Gastroesophageal sphincter (tissue), 4 donors: ENCODE data around the gene P4HTM. TPM values are rescaled to one million over a fixed set of nuclear protein-coding genes. Genes with fewer than 3 reads are reported as not detected.

Experiments used
- ATAC-seq: fragments of 150-250 bp; one replicate; pipeline ENCODE4 v1.9.1; 2016; ENCODE audit warnings: mild to moderate bottlenecking, moderate library complexity
- H3K27ac ChIP-seq, 4 donors: fragments of 200-600 bp; sonication (generic) in 3 of 4; 1 replicate in 3 of 4; 2 replicates in 1 of 4; pipeline ENCODE4 v1.5.1; 2016 to 2019
- H3K27me3 ChIP-seq: fragments of 200-600 bp; sonication (generic); one replicate; pipeline ENCODE4 v1.5.1; 2019
- H3K36me3 ChIP-seq, 2 donors: fragments of 200-600 bp; sonication (generic); one replicate each; pipeline ENCODE4 v1.5.1; 2019; ENCODE audit warnings: control low read depth in 1 of 2
- H3K4me1 ChIP-seq, 3 donors: fragments of 200-600 bp; sonication (generic); 1 replicate in 2 of 3; 2 replicates in 1 of 3; pipeline ENCODE4 v1.5.1; 2016 to 2019; ENCODE audit warnings: control low read depth in 2 of 3
- H3K4me3 ChIP-seq, 2 donors: fragments of 200-600 bp; sonication (generic); one replicate each; pipeline ENCODE4 v1.5.1; 2019; ENCODE audit warnings: mild to moderate bottlenecking in 1 of 2, moderate library complexity in 1 of 2
- H3K9me3 ChIP-seq, 3 donors: fragments of 200-600 bp; sonication (generic); one replicate each; pipeline ENCODE4 v1.5.1; 2017 to 2019; ENCODE audit warnings: control low read depth in 2 of 3
- CTCF ChIP-seq, 4 experiments: fragments of 200-600 bp in 2 of 4; fragments of 450-650 bp in 2 of 4; sonication (generic) in 1 of 4; IDR thresholded peaks; one replicate each; pipeline ENCODE4 v1.5.1; 2017 to 2019; ENCODE audit warnings: antibody characterized with exemption in 4 of 4, mild to moderate bottlenecking in 2 of 4, moderate library complexity in 2 of 4
- EP300 ChIP-seq: sonication (generic); formaldehyde crosslinking; IDR thresholded peaks from one replicate; pipeline ENCODE4 v1.6.1; 2017; ENCODE audit warnings: antibody characterized with exemption, mild to moderate bottlenecking
- POLR2A ChIP-seq, 2 donors: fragments of 450-650 bp; IDR thresholded peaks; one replicate each; pipeline ENCODE4 v1.6.1; 2017; ENCODE audit warnings: antibody characterized with exemption in 2 of 2, mild to moderate bottlenecking in 2 of 2, moderate library complexity in 1 of 2
- POLR2AphosphoS5 ChIP-seq: sonication (generic); formaldehyde crosslinking; IDR thresholded peaks from one replicate; pipeline ENCODE4 v1.6.1; 2017; ENCODE audit warnings: antibody characterized with exemption
- WGBS, 2 donors: methylation state at CpG; one replicate each; pipeline ENCODE4 v1.1.5; 2018; ENCODE audit warnings: low coverage in 1 of 2; 5-methylcytosine and 5-hydroxymethylcytosine counted together
- total RNA-seq, 4 donors: library from RNA; depleted of rRNA; stranded (reverse); fragments of >200 nt; gene quantifications; one replicate each; pipeline ENCODE4 v1.1.0, GENCODE V29; 2016

Gene P4HTM
- total RNA-seq, 4 donors from 2014 or later, result 29.1 to 38.9 (median 35.2) TPM

GRCh38 chr3:49029563-49029884 lies 39.5 kb downstream of the P4HTM start:
- Histone ChIP-seq H3K36me3 (peaks cover 3 to 78% of the 10 kb centered on the region in 2 donors), H3K27ac (peak overlapping the region; percentile 93 to 97 (median 94))
- WGBS, 2 donors, result 0% methylated on average over 6 of the region's 7 CpGs; no CpG with 5 or more reads in 1 of the 2 donors

DNA sequence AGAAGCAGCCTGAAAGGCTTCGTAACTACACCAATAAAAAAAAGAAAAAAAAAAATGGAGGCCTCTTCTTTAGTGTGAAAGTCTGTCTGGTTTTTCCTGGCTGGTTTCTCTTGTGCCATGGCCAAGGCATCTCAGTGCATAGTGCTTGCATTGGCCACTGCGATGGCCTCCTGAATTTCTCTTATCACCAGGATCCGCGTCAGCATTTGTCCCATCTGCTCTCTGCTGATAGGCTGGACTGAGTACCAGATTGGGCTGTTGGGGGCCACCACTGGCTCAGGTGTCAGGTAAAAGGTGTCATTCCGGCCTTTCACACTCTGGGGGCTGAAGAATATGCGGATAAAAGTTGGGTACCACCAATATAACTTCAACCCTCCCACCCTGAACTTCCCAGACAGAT lies 40.3 kb downstream of the P4HTM start:
- Histone ChIP-seq H3K9me3 (no peaks in the 10 kb centered on the region), H3K4me1 (peaks cover 0 to 47% (median 9%) of the 10 kb centered on the region in 3 donors), H3K4me3 (no peak overlapping the region), H3K27me3 (no peaks in the 10 kb centered on the region), H3K36me3 (peaks cover 3 to 78% of the 10 kb centered on the region in 2 donors), H3K27ac (peak overlapping the region in 2 of 4 donors; percentile 94 to 97)
- ATAC-seq, result no peak
- TF ChIP-seq POLR2A (IDR thresholded peaks at IDR 0.05), result no peak
- WGBS, 2 donors, result 76 to 85% methylated on average over 5 to 6 of the region's 6 CpGs

More at GRCh38 chr3:49029563-49029884, 39.5 kb downstream of the P4HTM start:
- no peak for TF ChIP-seq POLR2A (IDR thresholded peaks at IDR 0.05)
- no peak for TF ChIP-seq POLR2AphosphoS5
- no peak for TF ChIP-seq EP300
- no peak for TF ChIP-seq CTCF (IDR thresholded peaks at IDR 0.05)
- peak overlapping the region in 1 of 2 donors; percentile 71 for H3K4me3 ChIP-seq
- peaks cover 0 to 55% (median 9%) of the 10 kb centered on the region in 3 donors for H3K4me1 ChIP-seq
- no peaks in the 10 kb centered on the region for H3K9me3 ChIP-seq
- no peaks in the 10 kb centered on the region for H3K27me3 ChIP-seq
- ATAC-seq, result no peak

- Histone ChIP-seq H3K4me1 (peaks cover 0 to 32% (median 9%) of the 10 kb centered on the region in 3 donors), H3K4me3 (no peak overlapping the region), H3K27ac (peak overlapping the region in 2 of 4 donors; percentile 14 to 26), H3K36me3 (peaks cover 3 to 77% of the 10 kb centered on the region in 2 donors), H3K27me3 (no peaks in the 10 kb centered on the region), H3K9me3 (no peaks in the 10 kb centered on the region)
- no peak for ATAC-seq
- 54 to 100% methylated on average over 1 to 4 of the region's 6 CpGs for WGBS, 2 donors
- TF ChIP-seq POLR2A (IDR thresholded peaks at IDR 0.05) (no peak), POLR2AphosphoS5 (no peak), EP300 (no peak), CTCF (IDR thresholded peaks at IDR 0.05) (no peak)
Measured at GRCh38 chr3:49032646-49033304, 42.7 kb downstream of the P4HTM start.

DNA sequence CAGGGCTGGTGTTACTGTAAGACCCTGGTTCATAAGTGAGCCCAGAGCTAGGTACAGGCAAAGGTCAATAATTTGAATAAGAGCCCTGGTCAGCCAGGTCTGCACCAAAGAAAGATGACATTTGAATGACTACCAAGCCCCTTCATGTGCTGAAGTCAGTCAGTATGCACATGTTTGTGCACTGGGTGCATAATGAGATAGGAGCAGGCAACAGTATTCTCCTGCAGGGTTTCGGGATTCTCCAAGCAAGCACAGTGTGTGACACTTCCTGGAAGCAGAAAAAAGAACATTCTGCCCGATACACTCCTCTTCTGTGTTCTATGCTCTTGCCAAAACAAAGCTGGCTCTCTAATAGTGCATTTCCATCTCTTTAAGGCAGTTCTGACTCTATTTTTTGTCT lies 44.6 kb downstream of the P4HTM start:
- no peak for TF ChIP-seq POLR2A (IDR thresholded peaks at IDR 0.05)
- no peak for TF ChIP-seq CTCF (IDR thresholded peaks at IDR 0.05)
- TF ChIP-seq EP300, result no peak
- no peak for TF ChIP-seq POLR2AphosphoS5
- Histone ChIP-seq H3K9me3 (no peaks in the 10 kb centered on the region), H3K36me3 (peaks cover 3 to 95% of the 10 kb centered on the region in 2 donors), H3K4me3 (no peak overlapping the region), H3K4me1 (peaks cover 0 to 15% (median 0%) of the 10 kb centered on the region in 3 donors), H3K27me3 (no peaks in the 10 kb centered on the region), H3K27ac (no peak overlapping the region)
- WGBS, 2 donors, result 81 to 94% methylated on average over 2 of the region's 2 CpGs
- ATAC-seq, result no peak

GRCh38 chr3:49035281-49035680 lies 45.2 kb downstream of the P4HTM start:
- Histone ChIP-seq H3K4me1 (peaks cover 0 to 10% (median 0%) of the 10 kb centered on the region in 3 donors), H3K9me3 (no peaks in the 10 kb centered on the region), H3K4me3 (no peak overlapping the region), H3K27me3 (no peaks in the 10 kb centered on the region), H3K36me3 (peaks cover 3 to 98% of the 10 kb centered on the region in 2 donors), H3K27ac (no peak overlapping the region)
- no peak for TF ChIP-seq CTCF (IDR thresholded peaks at IDR 0.05)
- no peak for TF ChIP-seq EP300
- no peak for TF ChIP-seq POLR2AphosphoS5
- TF ChIP-seq POLR2A (IDR thresholded peaks at IDR 0.05), result no peak
- ATAC-seq, result no peak
- WGBS, 2 donors, result 94 to 95% methylated on average over 3 of the region's 3 CpGs
